DLD1 (cell line): Measurements from ENCODE around the gene PCNT.
"Not testable (repeated sequence)": the region's sequence is repeated elsewhere in the genome, so short reads cannot be mapped to it uniquely, and the experiment has no call there.

Source experiments
- in situ Hi-C: cut with HindIII; loops from 2 replicates; pipeline ENCODE4 v1.10.0; 2017; ENCODE audit warnings: low sequenced_read_pairs

The PCNT gene

DNA sequence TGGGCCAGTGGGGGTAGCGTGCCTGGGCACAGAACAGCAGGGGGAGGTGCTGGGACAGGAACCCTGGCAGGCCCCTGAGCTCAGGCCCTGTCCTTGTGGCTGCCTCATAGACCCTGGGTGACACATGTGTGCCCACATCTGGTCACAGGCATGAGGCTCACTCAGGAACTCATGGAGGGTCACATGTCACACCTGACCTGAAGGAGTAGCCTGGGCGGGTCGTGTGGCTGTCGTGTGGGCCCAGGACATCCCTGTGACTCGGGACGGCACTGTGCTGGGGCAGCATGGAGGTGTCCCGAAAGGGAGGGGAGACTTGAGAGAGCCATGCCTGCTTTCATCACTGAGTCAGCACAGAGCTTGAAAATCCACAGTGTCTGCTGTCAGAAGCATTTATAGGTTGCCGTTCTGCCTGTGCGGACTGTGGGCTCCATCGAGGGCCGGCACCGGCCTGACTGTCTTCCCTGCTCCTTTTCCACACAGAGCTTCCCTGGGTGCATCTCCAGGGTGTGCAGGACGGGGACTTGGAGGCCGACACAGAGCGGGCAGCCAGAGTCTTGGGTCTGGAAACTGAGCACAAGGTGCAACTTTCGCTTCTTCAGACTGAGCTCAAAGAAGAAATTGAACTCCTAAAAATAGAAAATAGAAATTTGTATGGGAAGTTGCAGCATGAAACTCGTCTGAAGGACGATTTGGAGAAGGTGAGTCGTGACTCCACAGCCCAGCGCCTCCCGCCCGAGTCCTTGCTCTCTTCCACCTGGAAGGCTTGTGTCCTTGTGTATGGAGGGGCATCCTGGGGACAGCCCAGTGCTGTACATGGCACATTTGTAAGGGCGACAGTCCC, 32.8 kb downstream of the PCNT start:
- in situ Hi-C loops = no loop called here

DNA sequence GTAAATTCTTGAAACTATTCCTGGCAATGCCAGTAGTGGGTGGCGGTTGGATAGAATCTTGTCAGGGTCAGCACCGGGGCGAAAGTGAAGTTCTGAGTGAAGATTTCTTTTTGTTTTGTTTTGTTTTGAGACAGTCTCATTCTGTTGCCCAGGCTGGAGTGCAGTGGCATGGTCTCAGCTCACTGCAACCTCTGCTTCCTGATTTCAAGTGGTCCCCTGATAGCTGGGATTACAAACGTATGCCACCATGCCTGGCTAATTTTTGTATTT, 33.3 kb downstream of the PCNT start:
- in situ Hi-C loops = no loop called here

- in situ Hi-C loops = no loop called here
Observed at GRCh38 chr21:46357684-46358425, 33.9 kb downstream of the PCNT start.

- in situ Hi-C loops = no loop called here
Observed at GRCh38 chr21:46361176-46361575, 37.2 kb downstream of the PCNT start.

GRCh38 chr21:46361935-46362334, 38.0 kb downstream of the PCNT start:
- in situ Hi-C loops = no loop called here

DNA sequence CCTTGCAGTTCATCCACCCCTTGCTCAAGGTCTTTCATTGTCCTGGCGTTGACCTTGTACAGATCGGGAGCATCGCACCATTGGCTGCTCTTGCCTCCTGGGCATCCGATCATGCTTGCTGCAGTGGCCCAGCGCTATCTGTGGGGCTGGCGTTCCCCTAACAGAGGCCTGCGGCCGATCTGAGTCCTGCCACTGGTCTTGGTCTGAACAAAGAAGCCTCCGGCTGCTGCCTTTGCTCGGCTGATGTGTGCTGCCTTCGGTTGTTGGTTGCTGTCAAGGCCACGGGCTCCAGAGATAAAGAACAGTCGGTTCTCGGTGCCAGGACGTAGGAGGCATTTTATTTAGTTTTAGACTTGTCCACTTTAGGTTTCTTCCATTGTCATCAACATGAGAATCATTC, 39.0 kb downstream of the PCNT start:
- in situ Hi-C loops = no loop called here

GRCh38 chr21:46363698-46364097, 39.7 kb downstream of the PCNT start:
- in situ Hi-C loops = no loop called here

- in situ Hi-C loops = no loop called here
Observed at GRCh38 chr21:46366091-46366490, 42.1 kb downstream of the PCNT start.

- in situ Hi-C loops = no loop called here
Observed at GRCh38 chr21:46366561-46366960, 42.6 kb downstream of the PCNT start.

GRCh38 chr21:46366966-46367365, 43.0 kb downstream of the PCNT start:
- in situ Hi-C loops = no loop called here

DNA sequence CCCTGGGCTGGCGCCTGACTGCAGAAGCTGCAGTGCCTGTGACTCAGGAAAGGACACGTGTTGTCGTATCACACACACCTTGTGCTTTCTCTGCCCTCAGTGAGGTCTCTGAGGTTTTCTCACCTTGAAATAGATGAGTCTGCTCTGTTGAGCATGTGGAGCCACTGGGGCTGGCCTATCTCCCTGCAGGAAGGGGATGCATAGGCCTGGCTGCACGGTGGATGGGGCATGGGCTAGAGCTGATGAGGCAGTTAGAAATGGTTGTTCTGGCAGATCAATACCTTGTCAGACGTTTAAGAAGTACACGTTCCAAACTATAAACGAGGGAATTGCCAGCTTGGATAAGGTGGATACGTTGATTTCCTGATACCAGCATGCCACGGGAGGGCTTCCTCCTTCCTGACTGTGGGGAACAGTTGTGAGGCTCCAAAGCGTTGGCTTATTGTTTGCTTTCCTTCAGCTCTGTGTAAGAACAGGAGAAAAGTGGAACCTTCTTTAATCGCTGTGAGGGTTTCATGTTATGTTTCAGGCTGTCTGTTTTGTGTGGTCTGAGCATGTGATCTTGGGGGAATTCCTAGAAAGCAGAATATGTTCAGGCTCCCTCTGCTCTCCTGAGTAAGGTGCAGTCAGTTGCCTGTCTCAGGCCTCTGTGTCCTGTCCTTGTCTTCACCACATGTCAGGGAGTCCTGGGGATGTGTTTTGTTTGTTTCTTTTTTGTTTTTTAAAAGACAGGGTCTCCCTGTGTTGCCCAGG, 44.8 kb downstream of the PCNT start:
- in situ Hi-C loops = no loop called here

- in situ Hi-C loops = no loop called here
Observed at GRCh38 chr21:46369520-46370235, 45.7 kb downstream of the PCNT start.

- in situ Hi-C loops = no loop called here
Observed at GRCh38 chr21:46371204-46372013, 47.5 kb downstream of the PCNT start.

GRCh38 chr21:46372014-46372485, 48.1 kb downstream of the PCNT start:
- in situ Hi-C loops = no loop called here

GRCh38 chr21:46372947-46373346, 49.0 kb downstream of the PCNT start:
- in situ Hi-C loops = not testable (repeated sequence)

DNA sequence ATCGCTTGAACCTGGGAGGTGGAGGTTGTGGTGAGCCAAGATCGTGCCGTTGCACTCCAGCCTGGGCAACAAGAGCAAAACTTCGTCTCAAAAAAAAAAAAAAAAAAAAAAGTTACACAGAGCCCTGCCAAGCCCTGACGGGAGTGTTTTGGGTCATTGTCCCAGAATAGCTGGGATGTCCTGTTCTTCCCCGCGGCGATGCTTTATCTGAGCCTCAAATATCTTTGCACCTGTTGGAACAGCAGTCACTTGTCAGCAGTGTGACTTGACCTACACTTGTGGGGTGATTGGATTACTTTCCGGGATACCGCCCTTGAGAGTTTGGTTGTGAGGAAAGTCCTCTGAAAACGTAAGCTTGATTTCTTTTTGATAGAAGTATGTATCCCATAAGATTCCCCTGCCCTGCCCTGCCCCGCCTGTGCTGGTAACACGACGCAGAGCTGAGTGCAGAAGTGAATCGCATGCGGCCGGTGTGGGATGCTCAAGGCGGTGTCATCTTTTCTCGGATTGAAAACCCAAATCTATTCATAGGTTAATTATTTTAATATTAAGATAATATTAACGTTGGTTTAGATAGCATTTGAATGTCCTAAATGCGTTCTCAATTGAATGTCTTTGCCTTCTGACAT, 50.9 kb downstream of the PCNT start:
- in situ Hi-C loops = no loop called here

DNA sequence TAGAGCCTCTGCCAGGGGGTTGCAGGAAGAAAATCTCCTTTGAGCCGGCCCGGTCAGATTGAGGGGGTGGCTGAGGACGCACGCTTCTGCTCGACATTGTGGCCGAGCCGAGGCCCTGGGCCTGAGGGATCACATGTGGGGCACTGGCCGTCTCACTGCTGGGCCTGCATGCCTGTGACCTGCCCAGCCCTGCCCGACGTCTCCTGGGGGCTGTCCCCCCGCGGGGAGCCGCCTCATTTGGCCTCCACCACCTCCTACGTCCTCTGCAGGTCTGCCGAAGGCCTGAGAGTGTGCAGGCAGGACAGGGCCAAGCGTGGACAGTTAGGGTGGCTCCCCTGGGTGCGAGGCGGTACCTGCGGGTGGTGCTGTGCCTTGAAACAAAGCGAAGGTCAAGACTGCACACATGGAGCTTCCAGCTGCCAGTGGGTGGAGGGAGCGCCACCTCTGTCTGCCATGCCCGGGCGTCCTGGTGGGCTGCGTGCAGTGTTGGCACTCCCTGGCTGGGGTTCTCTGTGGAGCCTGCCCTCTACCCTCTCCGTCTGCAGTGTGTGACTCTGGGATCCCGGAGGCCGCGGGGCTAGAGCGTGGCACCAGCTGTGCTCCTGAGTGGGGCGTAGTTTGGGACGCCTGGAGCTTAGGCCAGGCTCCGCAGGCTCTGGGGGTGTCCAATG, 51.7 kb downstream of the PCNT start:
- in situ Hi-C loops = no loop called here

GRCh38 chr21:46376231-46376628, 52.3 kb downstream of the PCNT start:
- in situ Hi-C loops = no loop called here

- in situ Hi-C loops = no loop called here
Observed at GRCh38 chr21:46376856-46377453, 53.0 kb downstream of the PCNT start.
